ENCODE data around the gene TERT.

The TERT gene

GRCh38 chr5:1317921-1318565 is 23.2 kb upstream of the TERT start:
- DNase-seq: no peak

- DNase-seq: peak; percentile 58
Measured at GRCh38 chr5:1316588-1317340, 21.9 kb upstream of the TERT start.

- peak; percentile 87 for DNase-seq
Measured at GRCh38 chr5:1315709-1316587, 21.1 kb upstream of the TERT start.

GRCh38 chr5:1315018-1315708 is 20.3 kb upstream of the TERT start:
- DNase-seq: no peak

- no peak for DNase-seq
Measured at GRCh38 chr5:1314564-1314982, 19.7 kb upstream of the TERT start.

- DNase-seq: peak; percentile 91
Measured at GRCh38 chr5:1312993-1313833, 18.3 kb upstream of the TERT start.

- peak; percentile 45 for DNase-seq
Measured at GRCh38 chr5:1312206-1312605, 17.3 kb upstream of the TERT start.

GRCh38 chr5:1311439-1312055 is 16.7 kb upstream of the TERT start:
- DNase-seq: no peak

- DNase-seq: no peak
Measured at GRCh38 chr5:1310118-1310517, 15.2 kb upstream of the TERT start.

- DNase-seq: no peak
Measured at GRCh38 chr5:1304033-1304432, 9.2 kb upstream of the TERT start.

- DNase-seq: no peak
Measured at GRCh38 chr5:1302258-1302657, 7.4 kb upstream of the TERT start.

GRCh38 chr5:1300581-1301083 is 5.8 kb upstream of the TERT start:
- DNase-seq: no peak

- DNase-seq: no peak
Measured at GRCh38 chr5:1299961-1300360, 5.1 kb upstream of the TERT start.

- DNase-seq: no peak
Measured at GRCh38 chr5:1299511-1299850, 4.6 kb upstream of the TERT start.

- DNase-seq: no peak
Measured at GRCh38 chr5:1298723-1299510, 4.0 kb upstream of the TERT start.

GRCh38 chr5:1298067-1298551 is 3.2 kb upstream of the TERT start:
- no peak for DNase-seq

- no peak for DNase-seq
Measured at GRCh38 chr5:1297243-1297642, 2.4 kb upstream of the TERT start.

- no peak for DNase-seq
Measured at GRCh38 chr5:1295650-1296037, 776 bp upstream of the TERT start.

GRCh38 chr5:1294206-1294834 is 548 bp downstream of the TERT start:
- DNase-seq: no peak

All from activated CD4-positive, alpha-beta T cell treated with anti-CD3 and anti-CD28 coated beads, Interleukin-2, Interleukin-6, amounts not matched to agents 100 ng/mL and 50 ng/mL, durations not matched to agents 16 hours and 8 hours (primary cell).